T-cell (primary cell): Measurements from ENCODE around the gene MRPL51. TPM values are rescaled to one million over a fixed set of nuclear protein-coding genes. Genes with fewer than 3 reads are reported as not detected.
A peak's percentile ranks its signal among the peaks of the same experiment; 100 is the strongest.

ENCODE experiments used
- ATAC-seq, 4 experiments: fragments of 200-7000 bp in 3 of 4; fragments of 150-1000 bp in 1 of 4; cut with Tn5 transposase; replicated peaks in 1 of 4; 1 replicate in 3 of 4; 2 replicates in 1 of 4; pipeline ENCODE4 v1.10.0; 2021; ENCODE audit warnings: moderate library complexity in 3 of 4, mild to moderate bottlenecking in 2 of 4, moderate number of reproducible peaks in 1 of 4
- CTCF ChIA-PET, 2 donors: fragments of 300-600 bp; sonication (Branson Sonifier 250); formaldehyde crosslinking; loops; one replicate each; lab custom pipeline; 2022; ENCODE audit warnings: antibody characterized with exemption in 2 of 2; lab: Charles Lee
- POLR2A ChIA-PET, 2 donors: fragments of 300-600 bp; sonication (Branson Sonifier 250); formaldehyde crosslinking; loops; one replicate each; lab custom pipeline; 2022; ENCODE audit warnings: antibody characterized with exemption in 2 of 2; lab: Charles Lee
- DNase-seq, 35 experiments: peaks; one replicate each; pipeline versions ENCODE4 v3.0.0 to v3.0.0-alpha.2; 2013 to 2023
- H3K27ac ChIP-seq: one replicate; pipeline ENCODE4 v1.5.1; 2013; ENCODE audit warnings: low read length
- H3K27me3 ChIP-seq, 2 experiments: replicated peaks in 1 of 2; 1 replicate in 1 of 2; 2 replicates in 1 of 2; pipeline versions ENCODE4 v1.6.1 to v1.7.0; 2013; ENCODE audit warnings: low read length in 1 of 2, mixed read lengths in 1 of 2; ENCODE audit not compliant: control insufficient read depth in 2 of 2, insufficient read depth in 2 of 2; ENCODE audit errors: extremely low read depth in 1 of 2
- H3K36me3 ChIP-seq, 2 donors: 1 replicate in 1 of 2; 2 replicates in 1 of 2; pipeline versions ENCODE4 v1.6.1 to v1.7.0; 2013; ENCODE audit warnings: low read length in 1 of 2; ENCODE audit not compliant: control insufficient read depth in 2 of 2, insufficient read depth in 1 of 2; ENCODE audit errors: extremely low read depth in 1 of 2
- H3K4me1 ChIP-seq, 2 experiments: 1 replicate in 1 of 2; 2 replicates in 1 of 2; pipeline versions ENCODE4 v1.6.1 to v1.7.0; 2013; ENCODE audit warnings: low read length in 2 of 2, mixed read lengths in 1 of 2; ENCODE audit not compliant: insufficient read depth in 2 of 2, control insufficient read depth in 1 of 2; ENCODE audit errors: extremely low read depth in 1 of 2
- H3K4me3 ChIP-seq, 2 donors: 1 replicate in 1 of 2; 2 replicates in 1 of 2; pipeline versions ENCODE4 v1.5.1 to v1.7.0; 2013; ENCODE audit warnings: mild to moderate bottlenecking in 2 of 2, low read length in 1 of 2, moderate library complexity in 1 of 2; ENCODE audit not compliant: control insufficient read depth in 1 of 2; ENCODE audit errors: extremely low read depth in 1 of 2
- H3K9me3 ChIP-seq: 2 replicates; pipeline ENCODE4 v1.7.0; 2013
- H3K27ac Mint-ChIP-seq, 2 donors: one replicate each; pipeline ENCODE4 v1.8.0; 2020 to 2021; ENCODE audit warnings: mild to moderate bottlenecking in 2 of 2, mixed read lengths in 2 of 2
- H3K27me3 Mint-ChIP-seq, 2 donors: one replicate each; pipeline ENCODE4 v1.8.0; 2021 to 2022; ENCODE audit warnings: mixed read lengths in 2 of 2
- H3K36me3 Mint-ChIP-seq: one replicate; pipeline ENCODE4 v1.8.0; 2021; ENCODE audit warnings: mixed read lengths
- H3K4me1 Mint-ChIP-seq, 3 donors: one replicate each; pipeline ENCODE4 v1.8.0; 2020 to 2022; ENCODE audit warnings: mixed read lengths in 3 of 3, mild to moderate bottlenecking in 1 of 3
- H3K4me3 Mint-ChIP-seq, 3 donors: one replicate each; pipeline ENCODE4 v1.8.0; 2020 to 2022; ENCODE audit warnings: mild to moderate bottlenecking in 3 of 3, mixed read lengths in 3 of 3, moderate library complexity in 3 of 3
- H3K9me3 Mint-ChIP-seq, 3 donors: one replicate each; pipeline ENCODE4 v1.8.0; 2020 to 2022; ENCODE audit warnings: mixed read lengths in 3 of 3
- WGBS: methylation state at CpG from one replicate; pipeline ENCODE4 v1.1.5; 2013; ENCODE audit warnings: missing lambda C conversion rate; ENCODE audit not compliant: insufficient coverage; 5-methylcytosine and 5-hydroxymethylcytosine counted together
- total RNA-seq, 35 experiments: library from RNA in 6 of 35; stranded (reverse) in 6 of 35; fragments of 120-200 nt in 1 of 35; gene quantifications; one replicate each; pipeline versions ENCODE4 v1.2.1 to v1.2.4 and lab custom pipeline; 2013 to 2026

Gene MRPL51
- total RNA-seq, 5 donors from 2014 or later (not counting 1 experiment from before 2014, with no cell fraction given), result 34.3 to 86.6 (median 80.3) TPM

DNA sequence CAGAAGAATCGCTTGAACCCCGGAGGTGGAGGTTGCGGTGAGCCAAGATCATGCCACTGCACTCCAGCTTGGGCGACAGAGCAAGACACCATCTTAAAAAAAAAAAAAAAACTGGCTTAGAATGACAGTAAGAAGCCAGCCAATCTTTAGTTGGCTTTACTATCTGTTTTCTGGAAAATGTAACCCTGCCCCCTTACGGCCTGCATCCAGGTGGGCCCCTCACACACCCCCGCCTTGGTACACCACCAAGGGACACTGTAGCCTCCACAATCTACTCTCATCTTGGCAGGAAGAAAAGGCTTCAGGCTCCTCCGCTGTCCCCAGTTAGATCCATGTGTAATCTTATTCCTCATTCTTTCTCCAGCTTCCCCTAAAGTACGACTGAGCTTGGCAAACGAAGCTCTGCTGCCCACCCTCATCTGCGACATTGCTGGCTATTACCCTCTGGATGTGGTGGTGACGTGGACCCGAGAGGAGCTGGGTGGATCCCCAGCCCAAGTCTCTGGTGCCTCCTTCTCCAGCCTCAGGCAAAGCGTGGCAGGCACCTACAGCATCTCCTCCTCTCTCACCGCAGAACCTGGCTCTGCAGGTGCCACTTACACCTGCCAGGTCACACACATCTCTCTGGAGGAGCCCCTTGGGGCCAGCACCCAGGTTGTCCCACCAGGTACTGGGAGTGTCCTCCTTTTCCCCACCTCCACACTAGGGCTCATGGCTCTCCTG is 34.6 kb downstream of the MRPL51 start:
- Histone ChIP-seq H3K27ac (peak overlapping the region; percentile 92), H3K36me3 (peaks cover 21 to 86% of the 10 kb centered on the region in 2 donors)
- POLR2A ChIA-PET, result interaction anchor here in 1 of 2 donors (0.5 to 1.6 kb wide), 2 partner anchors 12 to 48 kb away, joined by 4 to 13 read pairs; partner anchors contain the start of gene VAMP1

DNA sequence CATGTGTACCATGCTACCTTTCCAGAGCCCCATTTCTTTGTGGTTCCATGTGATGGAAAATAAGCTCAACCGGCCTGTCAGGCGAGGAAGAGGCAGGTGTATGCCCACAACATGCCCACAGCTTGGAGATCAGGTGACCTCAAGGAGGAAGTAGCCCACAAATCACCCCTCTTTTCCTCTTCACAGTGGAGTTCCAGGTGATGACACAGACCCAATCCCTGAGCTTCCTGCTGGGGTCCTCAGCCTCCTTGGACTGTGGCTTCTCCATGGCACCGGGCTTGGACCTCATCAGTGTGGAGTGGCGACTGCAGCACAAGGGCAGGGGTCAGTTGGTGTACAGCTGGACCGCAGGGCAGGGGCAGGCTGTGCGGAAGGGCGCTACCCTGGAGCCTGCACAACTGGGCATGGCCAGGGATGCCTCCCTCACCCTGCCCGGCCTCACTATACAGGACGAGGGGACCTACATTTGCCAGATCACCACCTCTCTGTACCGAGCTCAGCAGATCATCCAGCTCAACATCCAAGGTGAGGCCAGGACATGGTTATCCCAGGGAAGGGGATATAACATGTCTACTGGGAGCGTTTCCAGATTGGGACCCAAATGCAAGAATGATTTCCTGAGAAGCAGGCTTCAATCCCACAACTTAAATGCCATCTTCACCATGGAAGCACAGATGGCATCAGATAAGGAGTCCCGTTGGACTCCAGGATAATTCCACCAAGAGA is 35.7 kb downstream of the MRPL51 start:
- POLR2A ChIA-PET, result interaction anchor here in 1 of 2 donors (0.6 kb wide), 1 partner anchor 108 kb away, joined by 3 read pairs; no protein-coding TSS in a partner anchor
- H3K27me3 ChIP-seq, result no peaks in the 10 kb centered on the region
- Mint-ChIP-seq H3K4me3 (peak overlapping the region in 1 of 3 donors; percentile 13), H3K27ac (peak overlapping the region; percentile 71 to 90), H3K9me3 (no peaks in the 10 kb centered on the region), H3K27me3 (no peaks in the 10 kb centered on the region), H3K4me1 (peaks cover 73 to 84% (median 82%) of the 10 kb centered on the region in 3 donors), H3K36me3 (peaks cover 60% of the 10 kb centered on the region)
- H3K36me3 ChIP-seq, result peaks cover 21 to 81% of the 10 kb centered on the region in 2 donors
- H3K4me3 ChIP-seq, result no peak overlapping the region
- H3K27ac ChIP-seq, result peak overlapping the region; percentile 6
- H3K9me3 ChIP-seq, result no peaks in the 10 kb centered on the region
- no peak for ATAC-seq
- CTCF ChIA-PET, result interaction anchor here in 1 of 2 donors (1.0 kb wide), 2 partner anchors 8 to 23 kb away, joined by 3 to 4 read pairs; no protein-coding TSS in a partner anchor
- WGBS, result 89% methylated on average over 7 of the region's 12 CpGs
- no peak for DNase-seq
- H3K4me1 ChIP-seq, result peaks cover 35 to 76% of the 10 kb centered on the region in 2 experiments

More for the DNA sequence above, 34.6 kb downstream of the MRPL51 start:
- peaks cover 73 to 84% (median 84%) of the 10 kb centered on the region in 3 donors for H3K4me1 Mint-ChIP-seq
- no peaks in the 10 kb centered on the region for H3K9me3 Mint-ChIP-seq
- no peak for ATAC-seq
- H3K4me3 Mint-ChIP-seq, result peak overlapping the region in 1 of 3 donors; percentile 26
- Histone ChIP-seq H3K9me3 (no peaks in the 10 kb centered on the region), H3K4me3 (no peak overlapping the region), H3K4me1 (peaks cover 35 to 76% of the 10 kb centered on the region in 2 experiments), H3K27me3 (no peaks in the 10 kb centered on the region)
- DNase-seq, result no peak
- 92% methylated on average over 13 of the region's 14 CpGs for WGBS
- H3K27me3 Mint-ChIP-seq, result no peaks in the 10 kb centered on the region
- peak overlapping the region; percentile 79 to 90 for H3K27ac Mint-ChIP-seq
- CTCF ChIA-PET, result interaction anchor here in 1 of 2 donors (0.5 to 1.2 kb wide), 3 partner anchors 22 to 1602 kb away, joined by 3 to 5 read pairs (median 5); no protein-coding TSS in a partner anchor
- H3K36me3 Mint-ChIP-seq, result peaks cover 60% of the 10 kb centered on the region

DNA sequence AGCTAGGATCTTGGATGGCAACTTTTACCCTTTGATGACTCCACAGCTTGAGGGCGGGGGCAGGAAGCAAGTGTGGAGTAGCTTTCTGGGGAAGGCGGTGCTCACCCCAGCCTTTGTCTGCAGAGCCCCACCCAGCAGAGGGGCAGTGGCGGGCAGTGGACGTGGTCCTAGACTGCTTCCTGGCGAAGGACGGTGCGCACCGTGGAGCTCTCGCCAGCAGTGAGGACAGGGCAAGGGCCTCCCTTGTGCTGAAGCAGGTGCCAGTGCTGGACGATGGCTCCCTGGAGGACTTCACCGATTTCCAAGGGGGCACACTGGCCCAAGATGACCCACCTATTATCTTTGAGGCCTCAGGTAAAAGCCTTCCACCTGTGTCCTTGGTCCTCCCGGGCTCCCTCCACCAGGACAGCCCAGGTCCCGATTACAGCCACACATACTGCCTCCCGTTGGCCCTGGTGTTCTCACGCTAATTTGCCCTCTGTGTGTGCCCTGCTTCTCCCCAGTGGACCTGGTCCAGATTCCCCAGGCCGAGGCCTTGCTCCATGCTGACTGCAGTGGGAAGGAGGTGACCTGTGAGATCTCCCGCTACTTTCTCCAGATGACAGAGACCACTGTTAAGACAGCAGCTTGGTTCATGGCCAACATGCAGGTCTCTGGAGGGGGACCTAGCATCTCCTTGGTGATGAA is 40.0 kb downstream of the MRPL51 start:
- H3K4me3 Mint-ChIP-seq, result peak overlapping the region; percentile 97 to 99 (median 98)
- H3K4me3 ChIP-seq, result peak overlapping the region; percentile 93 to 94
- no peaks in the 10 kb centered on the region for H3K27me3 Mint-ChIP-seq
- no peaks in the 10 kb centered on the region for H3K9me3 ChIP-seq
- peaks cover 47% of the 10 kb centered on the region for H3K36me3 Mint-ChIP-seq
- H3K27ac ChIP-seq, result peak overlapping the region; percentile 98
- H3K36me3 ChIP-seq, result peaks cover 23 to 65% of the 10 kb centered on the region in 2 donors
- ChIA-PET POLR2A (interaction anchor here in 1 of 2 donors (0.7 to 3.2 kb wide), 2 partner anchors 8 to 11 kb away, joined by 3 to 18 read pairs; no protein-coding TSS in a partner anchor), CTCF (interaction anchor here (0.8 to 3.5 kb wide), 5 partner anchors 8 to 12 kb away, joined by 3 to 24 read pairs (median 3); no protein-coding TSS in a partner anchor)
- H3K27me3 ChIP-seq, result no peaks in the 10 kb centered on the region
- peak overlapping the region; percentile 99 to 100 for H3K27ac Mint-ChIP-seq
- no peaks in the 10 kb centered on the region for H3K9me3 Mint-ChIP-seq
- DNase-seq (peak in 1 of 35 experiments; percentile 48), ATAC-seq (peak in 1 of 4 experiments; percentile 14)
- 25% methylated on average over 17 of the region's 17 CpGs for WGBS
- H3K4me1 Mint-ChIP-seq, result peaks cover 64 to 80% (median 71%) of the 10 kb centered on the region in 3 donors
- H3K4me1 ChIP-seq, result peaks cover 31 to 74% of the 10 kb centered on the region in 2 experiments

DNA sequence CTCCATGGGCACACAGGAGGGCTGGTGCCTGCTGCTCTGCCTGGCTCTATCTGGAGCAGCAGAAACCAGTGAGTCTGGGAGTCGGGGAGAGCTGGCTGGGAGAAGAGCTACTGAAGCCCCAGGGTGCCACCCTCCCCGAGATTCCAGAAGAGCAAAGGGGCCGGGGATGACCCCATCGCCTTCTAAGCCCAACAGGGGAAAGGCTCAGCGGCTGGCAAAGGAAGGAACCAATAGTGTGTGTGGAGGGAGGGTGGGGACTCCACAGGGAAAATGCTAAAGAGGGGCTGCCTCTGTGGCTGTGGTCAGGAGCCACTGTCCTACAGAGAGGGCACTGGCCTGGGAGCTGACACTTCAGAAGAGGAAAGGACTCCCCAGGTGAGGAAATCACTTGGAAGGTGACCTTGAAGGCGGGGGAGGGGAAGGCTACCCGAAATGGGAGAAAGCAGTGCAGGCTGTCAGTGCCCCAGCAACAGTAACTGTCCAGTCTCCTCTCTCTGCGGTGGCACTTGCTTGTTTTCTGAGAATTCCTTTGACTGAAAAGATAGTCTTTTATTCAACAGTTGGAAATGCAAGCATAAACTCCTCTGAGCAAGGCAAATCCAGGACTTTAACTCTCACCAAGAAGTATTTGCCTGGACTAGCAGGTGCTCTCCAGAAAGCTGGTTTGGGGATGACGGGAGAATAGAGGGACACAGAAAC is 40.7 kb downstream of the MRPL51 start:
- peaks cover 32 to 74% of the 10 kb centered on the region in 2 experiments for H3K4me1 ChIP-seq
- peak overlapping the region; percentile 98 for H3K27ac ChIP-seq
- ChIA-PET CTCF (interaction anchor here (0.7 to 3.5 kb wide), 8 partner anchors 9 to 117 kb away, joined by 3 to 24 read pairs (median 3); partner anchors contain the start of gene VAMP1 (in 1 of the 2)), POLR2A (interaction anchor here (0.5 to 3.2 kb wide), 6 partner anchors 9 to 40 kb away, joined by 3 to 18 read pairs (median 5); no protein-coding TSS in a partner anchor)
- peak in 2 of 4 experiments; percentile 1 to 5 for ATAC-seq
- peaks cover 68 to 83% (median 74%) of the 10 kb centered on the region in 3 donors for H3K4me1 Mint-ChIP-seq
- no peaks in the 10 kb centered on the region for H3K27me3 Mint-ChIP-seq
- H3K9me3 Mint-ChIP-seq, result no peaks in the 10 kb centered on the region
- no peaks in the 10 kb centered on the region for H3K27me3 ChIP-seq
- H3K9me3 ChIP-seq, result no peaks in the 10 kb centered on the region
- H3K4me3 Mint-ChIP-seq, result peak overlapping the region; percentile 97 to 99 (median 98)
- 0% methylated on average over 7 of the region's 9 CpGs for WGBS
- peaks cover 18 to 63% of the 10 kb centered on the region in 2 donors for H3K36me3 ChIP-seq
- peak in 1 of 35 experiments; percentile 39 for DNase-seq
- peak overlapping the region; percentile 99 to 100 for H3K27ac Mint-ChIP-seq
- peaks cover 48% of the 10 kb centered on the region for H3K36me3 Mint-ChIP-seq
- H3K4me3 ChIP-seq, result peak overlapping the region; percentile 93 to 94
